HG03432 (cell line): ENCODE results near the gene PPP4R2.
"Not testable (repeated sequence)": the region's sequence is repeated elsewhere in the genome, so short reads cannot be mapped to it uniquely, and the experiment has no call there.

Experiments
- ATAC-seq: cut with Tn5 transposase; IDR thresholded peaks from one replicate; pipeline ENCODE4 v1.9.1; 2021; ENCODE audit warnings: mild to moderate bottlenecking, moderate library complexity; ENCODE audit not compliant: unreplicated experiment

The PPP4R2 gene

DNA sequence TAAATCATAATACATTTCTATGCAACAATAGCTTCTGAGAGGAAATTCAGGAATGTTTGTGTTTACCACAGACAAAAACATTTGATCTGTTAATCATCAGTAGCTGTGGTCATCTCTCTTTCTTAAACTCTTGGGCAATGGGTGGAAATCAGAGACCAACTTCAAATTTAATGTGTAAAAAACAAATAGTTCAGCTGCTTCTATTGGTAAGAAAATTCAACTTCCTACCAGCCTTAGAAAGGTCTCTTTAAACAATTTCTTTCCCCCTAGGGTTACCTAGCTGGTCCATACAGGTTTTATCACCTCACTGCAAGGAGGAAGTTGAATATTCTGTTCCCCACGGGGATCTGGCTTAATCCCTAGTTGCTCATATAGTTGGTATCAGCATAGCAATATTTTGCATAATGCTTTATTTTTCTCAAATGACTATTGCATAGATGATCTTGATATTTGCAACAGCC lies 20.3 kb upstream of the PPP4R2 start:
- ATAC-seq = no peak

DNA sequence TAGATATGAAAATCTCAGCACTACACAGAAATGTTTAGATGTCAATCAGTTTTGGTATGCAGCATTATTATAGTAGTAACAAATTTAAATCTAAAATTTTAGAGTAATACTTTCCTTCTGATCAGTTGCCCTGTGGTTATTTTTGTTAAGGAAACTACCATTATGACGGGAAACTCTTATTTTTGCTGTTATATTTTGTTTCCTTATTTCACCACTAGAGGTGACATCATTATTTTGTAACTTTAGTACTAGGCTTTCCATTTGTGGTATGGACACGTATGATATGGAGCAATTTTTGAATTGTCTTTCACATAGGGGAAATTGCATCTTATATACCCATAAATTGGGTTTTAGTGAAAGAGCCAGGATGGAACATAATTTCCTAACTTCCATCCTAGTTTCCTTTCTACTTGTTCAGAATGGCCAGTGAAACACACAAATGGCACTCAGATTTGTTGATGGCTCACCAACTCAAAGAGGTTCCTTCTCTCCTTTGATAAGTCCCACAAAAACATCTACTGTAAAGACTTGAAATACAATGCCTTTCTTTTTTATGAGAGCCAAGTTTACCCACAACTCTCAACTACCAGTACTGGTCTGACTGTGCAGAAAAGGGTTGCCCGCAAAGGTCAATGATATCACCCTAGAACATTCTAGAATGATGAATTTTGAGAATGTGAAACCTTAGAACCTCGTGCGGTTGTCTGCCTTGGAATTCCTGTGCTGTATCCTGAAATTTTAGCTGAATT lies 19.4 kb upstream of the PPP4R2 start:
- ATAC-seq = peak; percentile 84

DNA sequence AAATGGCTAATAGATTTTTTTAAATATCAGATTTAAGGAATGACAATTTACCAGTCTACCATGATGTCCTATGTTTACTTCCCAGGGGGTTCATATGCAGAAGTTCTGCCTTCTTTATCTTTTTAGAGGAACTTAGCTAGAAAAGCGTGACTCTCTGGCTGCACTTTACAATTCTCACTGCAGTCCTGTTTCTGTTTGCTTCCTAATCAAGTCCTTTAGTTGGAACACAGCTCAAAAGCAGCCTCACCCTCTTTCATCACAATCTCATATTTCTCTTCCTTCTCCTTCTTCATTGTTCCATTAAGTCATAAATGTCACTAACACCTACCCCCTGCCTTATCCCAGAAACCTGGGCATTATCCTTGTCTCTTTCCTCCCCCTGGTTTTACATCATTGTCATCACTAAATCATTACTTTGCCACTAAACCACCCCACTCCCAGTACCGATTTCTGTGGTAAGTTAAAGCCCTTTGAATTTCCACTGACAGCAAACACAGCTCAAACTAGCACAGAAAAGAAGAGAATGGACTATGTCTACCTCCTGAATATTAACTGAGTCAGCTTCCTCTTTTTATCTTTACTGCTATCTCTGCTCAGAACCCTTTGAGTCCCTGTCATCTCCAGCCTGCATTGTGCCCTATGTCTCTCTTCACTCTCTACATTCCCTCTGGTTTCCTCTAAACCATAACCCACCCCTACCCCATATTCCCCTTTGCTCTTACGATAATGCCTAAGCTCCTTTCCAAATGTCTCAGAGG lies 13.8 kb upstream of the PPP4R2 start:
- ATAC-seq = no peak

DNA sequence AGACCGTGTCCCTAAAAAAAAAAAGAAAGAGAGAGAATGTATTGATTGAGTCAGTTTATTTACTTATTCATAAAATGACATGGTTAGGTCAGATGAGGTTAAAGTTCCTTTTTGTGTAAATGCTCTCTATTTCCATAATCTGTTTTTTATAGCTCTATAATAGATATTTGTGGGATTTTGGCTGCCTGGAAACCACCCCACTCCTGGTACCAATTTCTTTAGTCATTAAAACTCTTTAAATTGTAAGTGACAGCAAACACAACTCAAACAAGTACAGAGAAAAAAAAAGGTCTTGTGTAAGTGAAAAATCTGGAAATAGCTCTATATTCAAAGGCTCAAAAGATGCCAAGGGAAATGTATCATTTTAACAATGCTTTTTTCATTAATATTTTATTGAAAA lies 11.0 kb upstream of the PPP4R2 start:
- no peak for ATAC-seq

DNA sequence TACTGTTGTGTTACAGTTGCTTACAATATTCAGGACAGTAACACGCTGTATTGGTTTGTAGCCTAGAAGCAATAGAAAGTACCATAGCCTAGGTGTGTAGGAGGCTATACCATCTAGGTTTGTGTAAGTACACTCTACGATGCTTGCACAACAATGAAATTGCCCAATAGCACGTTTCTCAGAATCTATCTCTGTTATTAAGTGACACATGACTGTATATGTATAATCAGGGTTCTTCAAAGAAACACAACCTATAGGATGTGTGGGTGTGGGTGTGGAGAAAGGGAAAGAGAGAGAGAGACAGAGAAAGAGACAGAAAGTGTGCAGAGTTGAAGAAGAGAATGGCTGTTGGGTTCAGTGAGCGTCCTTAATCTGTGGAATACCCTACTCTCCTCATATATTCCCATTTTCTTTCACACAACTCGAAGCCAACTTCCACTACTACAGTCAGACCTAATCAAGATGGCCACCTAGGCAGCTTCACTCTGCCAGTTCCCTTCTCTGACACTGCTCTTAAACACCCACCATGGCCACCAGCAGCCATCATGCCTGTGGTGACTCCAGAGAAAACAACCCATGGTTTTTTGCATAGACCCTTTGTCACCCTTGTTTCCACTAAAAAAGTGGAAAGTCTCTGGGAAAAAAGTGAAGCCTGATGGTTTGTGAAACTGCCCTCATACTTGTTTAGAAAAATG lies 5.8 kb upstream of the PPP4R2 start:
- no peak for ATAC-seq

DNA sequence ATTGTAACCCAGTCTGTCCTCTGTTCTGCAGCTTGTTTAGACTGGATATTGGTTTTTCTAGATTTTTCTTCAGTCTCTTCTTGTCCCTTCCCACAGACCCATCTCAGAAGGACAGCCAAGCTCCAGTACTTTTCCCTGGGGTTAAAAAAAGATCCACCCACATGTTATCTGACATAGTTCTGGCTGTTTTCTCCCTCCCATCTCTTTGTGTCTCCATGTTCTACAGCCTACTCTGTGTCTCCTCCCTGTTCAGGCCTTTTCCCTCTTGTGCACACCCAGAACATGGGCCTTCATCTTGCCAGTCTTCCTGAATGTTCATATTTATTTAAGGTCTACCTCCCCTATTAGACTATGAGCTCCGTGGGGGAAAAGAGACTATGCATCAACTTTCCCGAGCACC lies 5.1 kb upstream of the PPP4R2 start:
- no peak for ATAC-seq

DNA sequence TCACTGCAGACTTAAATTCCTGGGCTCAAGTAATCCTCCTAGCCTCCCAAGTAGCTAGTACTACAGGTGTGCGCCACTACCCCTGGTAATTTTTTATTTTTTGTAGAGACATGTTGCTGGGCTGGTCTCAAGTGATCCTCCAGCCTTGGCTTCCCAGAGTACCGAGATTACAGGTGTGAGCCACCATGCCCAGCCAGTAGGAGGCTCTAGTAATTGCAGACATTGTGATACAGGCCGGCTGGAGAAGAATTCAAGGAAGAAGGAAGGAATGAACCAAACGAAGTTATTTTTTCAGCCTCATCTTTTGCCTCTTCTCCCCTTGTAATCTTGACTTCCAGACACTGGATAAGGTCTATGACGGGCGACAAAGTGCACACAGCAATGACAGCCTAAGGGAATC lies 3.2 kb upstream of the PPP4R2 start:
- ATAC-seq = no peak

DNA sequence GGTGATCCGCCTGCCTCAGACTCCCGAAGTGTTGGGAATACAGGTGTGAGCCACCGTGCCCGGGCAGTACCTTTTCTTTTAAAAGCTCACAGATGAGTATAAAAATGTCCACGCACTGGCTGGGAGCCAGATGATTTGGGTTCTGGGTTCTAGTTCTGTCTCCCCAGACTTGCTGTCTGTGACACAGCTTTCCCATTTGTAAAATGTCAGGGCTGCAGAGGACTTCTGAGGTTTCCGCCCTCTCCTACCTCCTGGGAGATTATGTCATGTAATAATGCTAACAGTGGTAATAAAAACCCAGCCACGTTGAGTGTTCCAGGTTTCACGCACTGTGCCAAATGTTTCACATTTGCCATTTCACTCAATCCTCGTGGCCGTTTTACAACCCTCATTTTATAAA lies 1.3 kb upstream of the PPP4R2 start:
- ATAC-seq = no peak

DNA sequence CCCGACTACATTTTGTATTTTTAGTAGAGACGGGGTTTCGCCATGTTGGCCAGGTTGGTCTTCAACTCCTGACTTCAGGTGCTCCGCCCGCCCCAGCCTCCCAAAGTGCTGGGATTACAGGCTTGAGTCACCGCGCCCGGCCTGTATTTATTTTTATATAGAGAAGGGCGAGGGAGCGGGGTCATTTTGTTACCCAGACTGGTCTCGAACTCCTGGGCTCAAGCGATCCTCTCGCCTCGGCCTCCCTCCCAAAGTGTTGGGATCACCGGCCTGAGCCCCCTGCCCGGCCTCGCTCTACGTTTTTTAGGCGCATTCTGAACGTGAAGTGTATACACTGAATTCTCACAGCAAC lies 514 bp upstream of the PPP4R2 start:
- ATAC-seq = no peak

DNA sequence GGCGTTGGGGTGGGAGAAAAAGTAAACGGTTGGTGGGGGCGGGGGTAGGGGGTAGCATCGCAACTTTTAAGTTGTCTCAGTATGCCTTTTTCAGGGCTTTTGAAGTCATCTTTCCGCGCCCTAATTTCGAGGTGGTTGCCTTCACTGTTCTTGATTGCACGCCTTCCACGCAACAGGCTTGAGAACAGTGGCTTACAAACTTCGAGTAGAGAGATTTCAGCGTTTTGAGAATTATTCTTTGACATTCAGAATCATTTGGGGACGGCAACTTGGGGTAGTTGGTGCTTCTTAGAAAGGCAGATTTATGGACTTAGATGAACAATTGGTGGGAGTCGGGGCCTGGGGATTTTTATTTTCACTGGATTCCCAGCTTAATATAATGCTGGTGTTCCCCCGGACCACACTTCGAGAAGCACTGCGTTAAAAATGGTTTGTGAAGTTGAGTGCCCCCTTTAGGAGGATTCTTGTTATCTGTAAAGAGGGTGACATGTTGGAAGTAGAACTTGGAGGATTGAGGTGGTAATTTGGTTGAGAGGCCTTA lies 880 bp downstream of the PPP4R2 start:
- ATAC-seq = peak; percentile 27

DNA sequence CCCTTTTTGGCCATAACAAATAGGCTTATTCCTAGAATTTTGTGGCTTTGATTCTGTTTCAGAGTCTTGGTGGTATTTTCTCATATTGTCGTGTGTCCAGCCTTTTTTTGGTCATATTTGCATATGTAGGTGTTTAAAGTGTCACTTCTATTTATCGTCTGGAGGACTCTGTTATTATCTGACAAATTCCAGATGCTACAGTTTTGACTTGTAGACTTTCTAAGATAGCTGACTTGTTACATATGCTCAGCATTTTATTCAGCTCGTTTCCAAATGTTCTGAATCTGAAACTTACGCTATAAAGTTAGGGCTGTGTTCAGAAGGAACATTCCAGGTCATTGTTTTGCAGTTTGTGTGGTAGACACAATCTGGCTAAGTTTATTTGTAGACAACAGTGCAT lies 1.9 kb downstream of the PPP4R2 start:
- ATAC-seq = no peak

DNA sequence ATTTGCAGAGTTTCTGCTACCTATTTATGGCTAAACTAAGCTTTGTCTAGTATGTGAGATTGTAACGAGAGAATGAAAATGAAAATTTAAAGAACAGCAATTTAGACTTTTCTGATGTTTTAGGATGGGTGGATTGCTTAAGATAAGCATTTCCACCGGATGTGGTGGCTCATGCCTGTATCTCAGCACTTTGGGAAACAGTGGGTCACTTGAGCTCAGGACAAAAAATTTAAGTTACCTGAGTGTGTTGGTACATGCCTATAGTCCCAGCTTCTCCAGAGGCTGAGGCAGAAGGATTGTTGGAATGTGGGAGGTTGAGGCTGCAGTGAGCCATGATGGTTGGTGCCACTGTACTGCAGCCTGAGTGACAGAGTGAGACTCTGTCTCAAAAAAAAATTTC lies 3.3 kb downstream of the PPP4R2 start:
- ATAC-seq = no peak

DNA sequence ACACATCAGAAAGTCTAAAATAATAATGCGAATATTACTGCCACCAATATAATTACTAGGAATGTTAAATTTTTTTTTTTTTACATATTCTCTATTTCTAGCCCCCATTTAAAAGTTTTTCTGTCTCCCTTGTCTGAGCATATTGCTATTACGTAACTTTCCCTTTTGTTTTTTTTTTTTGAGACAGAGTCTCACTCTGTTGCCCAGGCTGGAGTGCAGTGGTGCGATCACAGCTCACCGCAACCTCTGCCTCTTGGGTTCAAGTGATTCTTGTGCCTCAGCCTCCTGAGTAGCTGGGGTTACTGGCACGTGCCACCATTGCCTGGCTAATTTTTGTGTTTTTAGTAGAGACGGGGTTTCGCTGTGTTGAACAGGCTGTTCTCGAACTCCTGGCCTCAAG lies 6.4 kb downstream of the PPP4R2 start:
- not testable (repeated sequence) for ATAC-seq

DNA sequence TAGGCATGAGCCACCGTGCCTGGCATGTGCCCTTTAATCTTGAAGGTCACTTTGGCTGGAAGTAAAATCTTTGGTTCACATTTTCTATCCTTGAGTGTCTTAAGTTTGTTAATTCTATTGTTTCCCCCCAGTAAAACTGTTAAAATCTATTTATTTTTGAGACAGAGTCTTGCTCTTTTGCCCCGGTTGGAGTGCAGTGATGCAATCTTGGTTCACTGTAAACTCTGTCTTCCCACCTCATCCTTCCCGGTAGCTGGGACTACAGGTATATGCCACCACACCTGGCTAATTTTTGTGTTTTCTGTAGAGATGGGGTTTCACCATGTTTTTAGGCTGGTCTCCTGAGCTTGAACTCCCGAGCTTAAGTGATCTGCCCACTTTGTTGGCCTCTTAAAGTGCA lies 7.7 kb downstream of the PPP4R2 start:
- no peak for ATAC-seq

DNA sequence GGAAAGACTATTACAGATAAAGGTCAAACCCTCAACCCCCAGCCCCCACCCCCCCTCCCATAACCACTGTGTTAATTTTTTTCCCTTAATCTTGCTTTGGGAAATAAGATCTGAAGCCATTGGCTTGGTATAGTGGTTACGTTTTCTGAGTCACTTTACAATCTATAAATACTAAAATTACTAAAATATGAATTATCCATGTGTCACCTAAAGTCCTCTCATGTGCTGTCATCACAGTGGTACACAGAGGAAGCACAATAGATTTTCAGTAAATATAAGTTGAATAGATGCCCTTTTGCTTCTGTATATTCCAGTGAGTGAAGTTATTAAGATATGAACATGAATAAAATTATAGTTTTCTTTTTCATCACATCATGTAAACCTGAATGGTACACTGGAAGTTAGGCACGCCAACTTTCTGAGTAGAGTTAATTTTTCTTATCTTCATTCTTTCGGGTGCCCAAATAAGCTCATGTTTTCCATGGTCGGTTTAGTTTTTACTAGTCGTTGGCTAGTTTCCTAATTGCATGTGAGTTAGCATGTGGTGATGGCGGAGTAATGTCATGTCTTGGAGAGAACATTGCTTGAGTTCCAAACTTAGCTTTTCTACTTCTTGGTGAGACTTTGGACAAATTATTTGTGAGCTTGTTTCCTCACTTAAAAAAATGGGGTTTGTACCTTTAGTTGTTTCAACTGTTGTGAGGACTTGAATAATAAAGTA lies 11.5 kb downstream of the PPP4R2 start:
- no peak for ATAC-seq

DNA sequence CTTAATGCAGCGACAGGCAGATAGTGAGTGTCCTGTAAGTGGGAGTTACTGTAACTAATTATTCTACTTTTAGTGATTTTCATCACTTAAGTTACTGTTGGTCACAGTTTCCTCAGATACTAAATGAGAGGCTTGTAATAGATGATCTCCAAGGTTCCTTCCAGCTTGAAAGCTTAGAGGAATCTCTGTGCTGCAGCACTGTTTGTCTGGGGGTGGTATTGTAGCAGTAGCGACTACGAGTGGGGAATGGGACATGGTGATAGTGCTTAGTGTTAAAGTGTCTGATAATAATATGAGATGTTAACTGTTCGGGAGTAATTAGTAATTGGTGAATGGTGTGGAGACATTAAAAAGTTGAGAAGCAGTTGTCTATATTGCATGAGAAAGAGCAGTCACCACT lies 12.4 kb downstream of the PPP4R2 start:
- ATAC-seq = no peak

DNA sequence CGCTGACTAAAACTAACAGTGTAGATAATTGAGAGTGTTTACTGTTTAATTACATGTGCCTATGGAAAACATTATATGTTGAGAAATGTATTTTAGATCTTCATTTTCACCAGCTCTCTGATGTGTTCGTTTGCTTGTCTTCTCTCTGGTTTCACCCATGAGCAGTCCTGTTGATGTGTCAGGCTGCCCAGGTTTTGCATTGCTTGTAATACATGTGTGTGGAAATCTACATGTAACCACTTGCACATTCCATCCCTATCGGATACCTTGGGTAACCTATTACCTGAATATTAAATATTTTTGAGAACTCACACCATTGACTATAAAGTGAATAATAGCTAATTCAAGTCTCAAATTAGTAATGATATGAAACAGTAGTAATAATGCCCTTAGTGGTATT lies 13.1 kb downstream of the PPP4R2 start:
- no peak for ATAC-seq

DNA sequence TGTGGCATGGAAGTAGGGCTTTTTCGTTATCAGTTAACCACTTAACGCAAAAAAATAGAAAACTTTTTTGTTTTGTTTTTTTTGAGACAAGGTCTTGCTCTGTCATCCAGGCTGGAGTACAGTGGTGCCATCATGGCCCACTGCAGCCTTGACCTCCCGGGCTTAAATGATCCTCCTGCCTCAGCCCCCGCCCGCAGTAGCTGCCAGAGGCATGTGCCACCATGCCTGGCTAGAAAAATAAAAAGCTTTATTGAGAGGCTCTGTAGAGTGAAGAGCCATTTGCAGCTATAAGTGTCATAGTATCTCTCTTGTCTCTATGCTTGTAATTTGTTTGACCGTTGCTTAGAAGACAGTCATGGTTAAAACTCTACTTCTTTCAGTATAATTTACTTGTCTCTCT lies 13.5 kb downstream of the PPP4R2 start:
- ATAC-seq = no peak

DNA sequence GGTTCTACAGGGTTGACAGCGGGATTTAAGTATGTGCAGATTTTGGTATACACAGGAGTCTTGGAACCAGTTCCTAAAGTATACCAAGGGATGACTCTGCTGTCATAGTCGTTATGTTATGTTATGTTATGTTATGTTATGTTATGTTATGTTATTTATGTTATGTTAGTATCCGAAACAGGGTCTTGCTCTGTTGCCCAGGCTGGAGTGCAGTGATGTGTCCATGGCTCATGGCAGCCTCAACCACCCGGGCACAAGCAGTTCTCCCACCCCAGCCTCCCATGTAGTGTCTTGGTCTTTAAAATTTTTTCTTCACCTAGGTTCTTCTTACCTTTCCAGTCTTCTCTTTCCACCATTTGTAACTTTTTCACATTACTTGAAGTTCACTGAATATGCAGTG lies 21.7 kb downstream of the PPP4R2 start:
- no peak for ATAC-seq

DNA sequence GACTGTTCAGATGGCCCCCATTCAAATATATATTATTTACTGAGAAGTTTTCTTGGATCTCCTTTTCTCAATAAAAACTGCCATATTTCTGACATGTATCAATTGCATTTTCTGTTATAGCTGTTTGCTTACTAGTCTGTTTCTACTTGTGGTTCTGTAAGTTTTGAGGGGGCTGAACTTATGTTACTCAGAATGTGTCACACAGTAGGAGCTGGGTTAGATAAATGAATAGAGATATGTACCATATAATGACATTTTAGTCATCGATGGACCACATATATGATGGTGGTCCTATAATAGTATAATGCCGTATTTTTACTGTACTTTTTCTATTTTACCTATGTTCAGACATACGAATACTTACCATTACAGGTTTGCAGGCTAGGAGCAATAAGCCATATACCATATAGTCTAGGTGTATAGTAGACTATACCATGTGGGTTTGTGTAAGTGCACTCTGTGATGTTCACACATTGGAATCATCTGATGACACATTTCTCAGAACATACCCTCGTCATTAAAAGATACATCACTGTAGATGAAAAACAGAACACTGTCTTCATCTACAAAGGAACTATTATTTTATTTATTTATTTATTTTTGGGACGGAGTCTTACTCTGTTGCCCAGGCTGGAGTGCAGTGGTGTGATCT lies 22.3 kb downstream of the PPP4R2 start:
- ATAC-seq = no peak
